ENCODE results near the gene BABAM2.
A peak's percentile ranks its signal among the peaks of the same experiment; 100 is the strongest.

Gene BABAM2

DNA sequence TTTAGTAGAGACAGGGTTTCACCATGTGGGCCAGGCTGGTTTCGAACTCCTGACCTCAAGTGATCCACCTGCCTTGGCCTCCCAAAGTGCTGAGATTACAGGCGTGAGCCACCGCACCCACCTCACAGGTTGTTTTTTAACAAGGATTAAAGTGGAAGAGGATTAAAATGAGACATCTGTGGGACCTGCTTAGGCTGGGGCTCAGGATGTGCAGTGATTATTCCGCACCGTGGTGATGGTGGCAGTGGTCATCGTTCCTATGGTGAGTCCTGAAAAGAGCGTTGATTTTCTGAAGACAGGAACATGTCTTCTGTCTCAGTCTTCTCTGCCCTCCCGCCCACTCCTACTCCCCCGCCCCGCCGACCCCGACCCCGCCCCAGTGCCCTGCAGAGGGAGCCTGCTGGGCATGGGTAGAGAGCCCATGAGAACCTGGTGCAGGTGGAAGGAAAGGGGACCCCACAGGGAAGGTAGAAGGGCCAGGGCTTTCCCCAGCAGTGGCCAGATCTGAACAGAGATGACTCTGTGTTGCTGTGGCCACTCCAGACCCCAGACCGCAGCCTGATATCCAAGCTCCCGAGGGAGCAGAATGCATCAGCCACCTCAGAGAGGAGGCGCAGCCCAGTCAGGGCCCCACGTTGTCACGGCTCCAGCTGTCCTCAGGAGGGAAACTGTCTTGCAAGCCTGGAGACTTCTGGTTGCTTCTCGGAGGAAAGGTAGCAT lies 467.6 kb downstream of the BABAM2 start:
- peak; percentile 78 for DNase-seq
- Histone ChIP-seq H3K27me3 (ENCODE audit: insufficient read depth, low read depth, severe bottlenecking) (no peaks in the 10 kb centered on the region), H3K4me3 (ENCODE audit: low read depth, low read length) (no peak overlapping the region), H3K36me3 (no peaks in the 10 kb centered on the region), H3K9me3 (ENCODE audit: severe bottlenecking) (no peaks in the 10 kb centered on the region), H3K27ac (peak overlapping the region; percentile 39)
- TF ChIP-seq CTCF (IDR thresholded peaks at IDR 0.05; ENCODE audit: low read depth, low read length): no peak

GRCh38 chr2:28358668-28359201 lies 468.2 kb downstream of the BABAM2 start:
- no peak for DNase-seq
- H3K4me3 ChIP-seq (ENCODE audit: low read depth, low read length): no peak overlapping the region
- H3K36me3 ChIP-seq: no peaks in the 10 kb centered on the region
- H3K27me3 ChIP-seq (ENCODE audit: insufficient read depth, low read depth, severe bottlenecking): no peaks in the 10 kb centered on the region
- no peaks in the 10 kb centered on the region for H3K9me3 ChIP-seq (ENCODE audit: severe bottlenecking)
- peak overlapping the region; percentile 39 for H3K27ac ChIP-seq
- TF ChIP-seq CTCF (IDR thresholded peaks at IDR 0.05; ENCODE audit: low read depth, low read length): no peak

- H3K36me3 ChIP-seq: no peaks in the 10 kb centered on the region
- H3K9me3 ChIP-seq (ENCODE audit: severe bottlenecking): no peaks in the 10 kb centered on the region
- no peak for TF ChIP-seq CTCF (IDR thresholded peaks at IDR 0.05; ENCODE audit: low read depth, low read length)
- no peak overlapping the region for H3K27ac ChIP-seq
- H3K27me3 ChIP-seq (ENCODE audit: insufficient read depth, low read depth, severe bottlenecking): no peaks in the 10 kb centered on the region
- H3K4me3 ChIP-seq (ENCODE audit: low read depth, low read length): no peak overlapping the region
- DNase-seq: no peak
Observed at GRCh38 chr2:28359222-28360057, 468.9 kb downstream of the BABAM2 start.

- H3K36me3 ChIP-seq: no peaks in the 10 kb centered on the region
- H3K9me3 ChIP-seq (ENCODE audit: severe bottlenecking): no peaks in the 10 kb centered on the region
- no peak overlapping the region for H3K27ac ChIP-seq
- TF ChIP-seq CTCF (IDR thresholded peaks at IDR 0.05; ENCODE audit: low read depth, low read length): no peak
- H3K27me3 ChIP-seq (ENCODE audit: insufficient read depth, low read depth, severe bottlenecking): no peaks in the 10 kb centered on the region
- no peak overlapping the region for H3K4me3 ChIP-seq (ENCODE audit: low read depth, low read length)
- DNase-seq: no peak
Observed at GRCh38 chr2:28360058-28360717, 469.7 kb downstream of the BABAM2 start.

- no peak for DNase-seq
- H3K27ac ChIP-seq: no peak overlapping the region
- no peak for TF ChIP-seq CTCF (IDR thresholded peaks at IDR 0.05; ENCODE audit: low read depth, low read length)
- no peaks in the 10 kb centered on the region for H3K36me3 ChIP-seq
- H3K9me3 ChIP-seq (ENCODE audit: severe bottlenecking): no peaks in the 10 kb centered on the region
- H3K27me3 ChIP-seq (ENCODE audit: insufficient read depth, low read depth, severe bottlenecking): no peaks in the 10 kb centered on the region
- H3K4me3 ChIP-seq (ENCODE audit: low read depth, low read length): no peak overlapping the region
Observed at GRCh38 chr2:28360718-28361293, 470.3 kb downstream of the BABAM2 start.

Measured in WERI-Rb-1 (cell line).